PFSK-1 (cell line): ENCODE measurements around the gene C19orf73.

Source experiments
- FOXP2 ChIP-seq: optimal IDR thresholded peaks from 2 replicates; pipeline ENCODE3; 2011; ENCODE audit warnings: borderline replicate concordance, control low read depth, inconsistent platforms; ENCODE audit not compliant: insufficient read depth; ENCODE audit errors: extremely low read length, extremely low read depth
- POLR2AphosphoS5 ChIP-seq: IDR thresholded peaks from 2 replicates; pipeline ENCODE4 v1.6.1; 2012; ENCODE audit warnings: low read depth, mild to moderate bottlenecking, control low read depth, low read length, moderate library complexity
- SIN3A ChIP-seq: IDR thresholded peaks from 2 replicates; pipeline ENCODE4 v1.6.1; 2012; ENCODE audit warnings: mild to moderate bottlenecking, low read length, moderate library complexity, borderline replicate concordance; ENCODE audit not compliant: insufficient read depth
- TAF1 ChIP-seq: IDR thresholded peaks from 2 replicates; pipeline ENCODE4 v1.6.1; 2012; ENCODE audit warnings: low read length, control low read depth, borderline replicate concordance; ENCODE audit not compliant: insufficient read depth
- TF ChIP-seq, protein P1 (sequence below), 2 experiments: IDR thresholded peaks; 2 replicates each; pipeline versions ENCODE4 v1.6.1 to v1.8.0; 2011 to 2012; ENCODE audit warnings: low read depth in 2 of 2, low read length in 2 of 2, control low read depth in 1 of 2, inconsistent platforms in 1 of 2, mild to moderate bottlenecking in 1 of 2, moderate library complexity in 1 of 2; ENCODE audit not compliant: insufficient read depth in 1 of 2

C19orf73 gene

DNA sequence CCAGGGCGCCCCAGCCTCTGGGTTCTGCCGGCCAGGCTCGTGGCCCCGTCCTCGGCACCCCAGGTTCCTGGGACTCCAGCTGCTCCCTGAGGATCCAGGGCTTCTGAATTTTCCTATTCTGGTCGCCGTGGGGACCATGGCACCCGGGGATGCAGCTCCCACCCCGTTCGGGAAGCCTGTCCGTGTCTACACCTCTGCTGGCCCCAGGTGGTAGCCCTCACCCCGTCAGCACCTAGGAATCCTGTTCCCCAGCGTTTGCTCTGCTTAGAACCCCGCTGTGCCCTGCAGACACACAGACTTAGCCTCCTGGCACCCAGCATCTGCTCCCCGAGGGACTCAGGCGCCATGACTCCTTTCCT is 1.4 kb upstream of the C19orf73 start:
- TF ChIP-seq, protein P1, sequence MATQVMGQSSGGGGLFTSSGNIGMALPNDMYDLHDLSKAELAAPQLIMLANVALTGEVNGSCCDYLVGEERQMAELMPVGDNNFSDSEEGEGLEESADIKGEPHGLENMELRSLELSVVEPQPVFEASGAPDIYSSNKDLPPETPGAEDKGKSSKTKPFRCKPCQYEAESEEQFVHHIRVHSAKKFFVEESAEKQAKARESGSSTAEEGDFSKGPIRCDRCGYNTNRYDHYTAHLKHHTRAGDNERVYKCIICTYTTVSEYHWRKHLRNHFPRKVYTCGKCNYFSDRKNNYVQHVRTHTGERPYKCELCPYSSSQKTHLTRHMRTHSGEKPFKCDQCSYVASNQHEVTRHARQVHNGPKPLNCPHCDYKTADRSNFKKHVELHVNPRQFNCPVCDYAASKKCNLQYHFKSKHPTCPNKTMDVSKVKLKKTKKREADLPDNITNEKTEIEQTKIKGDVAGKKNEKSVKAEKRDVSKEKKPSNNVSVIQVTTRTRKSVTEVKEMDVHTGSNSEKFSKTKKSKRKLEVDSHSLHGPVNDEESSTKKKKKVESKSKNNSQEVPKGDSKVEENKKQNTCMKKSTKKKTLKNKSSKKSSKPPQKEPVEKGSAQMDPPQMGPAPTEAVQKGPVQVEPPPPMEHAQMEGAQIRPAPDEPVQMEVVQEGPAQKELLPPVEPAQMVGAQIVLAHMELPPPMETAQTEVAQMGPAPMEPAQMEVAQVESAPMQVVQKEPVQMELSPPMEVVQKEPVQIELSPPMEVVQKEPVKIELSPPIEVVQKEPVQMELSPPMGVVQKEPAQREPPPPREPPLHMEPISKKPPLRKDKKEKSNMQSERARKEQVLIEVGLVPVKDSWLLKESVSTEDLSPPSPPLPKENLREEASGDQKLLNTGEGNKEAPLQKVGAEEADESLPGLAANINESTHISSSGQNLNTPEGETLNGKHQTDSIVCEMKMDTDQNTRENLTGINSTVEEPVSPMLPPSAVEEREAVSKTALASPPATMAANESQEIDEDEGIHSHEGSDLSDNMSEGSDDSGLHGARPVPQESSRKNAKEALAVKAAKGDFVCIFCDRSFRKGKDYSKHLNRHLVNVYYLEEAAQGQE (IDR thresholded peaks at IDR 0.05; ENCODE audit: insufficient read depth in 1 of 2, low read depth in 2 of 2, low read length in 2 of 2): no peak
- TF ChIP-seq POLR2AphosphoS5: no peak
- TF ChIP-seq SIN3A: no peak
- TF ChIP-seq FOXP2: no peak
- TF ChIP-seq TAF1: no peak

DNA sequence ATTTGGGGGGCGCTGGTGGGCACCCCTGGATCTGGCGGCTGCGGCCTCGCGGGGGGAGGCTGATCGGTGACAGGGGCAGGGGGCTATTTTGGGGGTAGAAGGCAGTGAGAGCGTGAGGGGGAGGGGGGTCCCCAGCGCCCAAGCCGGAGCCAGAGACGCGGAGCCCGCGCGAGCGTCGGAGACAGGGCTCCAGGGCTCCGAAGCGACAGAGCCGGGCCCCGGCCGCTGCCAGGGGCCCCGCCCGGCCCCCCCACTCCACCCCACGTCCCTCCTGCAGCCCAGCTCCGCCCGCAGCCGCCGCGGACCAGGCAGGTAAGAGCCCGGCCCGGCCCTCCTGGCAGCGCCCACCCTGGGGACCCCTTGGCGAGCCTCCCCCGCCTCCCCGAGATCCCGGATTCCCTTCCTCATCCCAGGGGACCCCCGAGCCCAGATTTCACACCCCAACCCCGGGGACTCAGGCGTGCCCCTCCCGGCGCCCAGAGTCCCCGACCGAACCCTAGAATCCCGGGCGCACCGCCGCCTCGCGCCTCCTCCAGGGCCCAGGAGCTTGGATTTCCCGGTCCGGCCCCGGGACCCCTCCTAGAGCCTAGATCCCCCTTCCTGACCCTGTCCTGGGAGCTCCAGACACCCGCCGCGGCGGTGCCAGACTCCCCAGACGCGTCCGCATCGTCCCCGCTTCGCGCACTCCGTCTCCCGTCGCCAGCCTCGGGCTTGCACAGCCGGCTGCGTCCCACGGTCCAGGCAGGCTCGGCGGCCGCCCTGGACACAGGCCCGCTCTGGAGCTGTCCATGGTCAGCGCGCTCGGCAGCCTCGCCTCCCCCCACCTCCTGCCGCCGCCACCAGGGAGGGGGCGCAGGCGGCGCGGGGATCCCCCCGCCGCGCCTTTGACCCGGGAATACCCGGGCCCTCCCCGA is 725 bp upstream of the C19orf73 start, which contains the start of gene PPFIA3:
PPFIA3 (plus strand) TSS at position 134 of the 914 bp plus-strand sequence. CDS start 8,330 bp downstream, outside the sequence.
- TF ChIP-seq FOXP2 (peak; percentile 67), TAF1 (no peak), POLR2AphosphoS5 (no peak), SIN3A (peak; percentile 97; the same call in 1 of the 2 replicates)
- TF ChIP-seq, protein P1 (IDR thresholded peaks at IDR 0.05; ENCODE audit: insufficient read depth in 1 of 2, low read depth in 2 of 2, low read length in 2 of 2): peak; percentile 96 to 98

DNA sequence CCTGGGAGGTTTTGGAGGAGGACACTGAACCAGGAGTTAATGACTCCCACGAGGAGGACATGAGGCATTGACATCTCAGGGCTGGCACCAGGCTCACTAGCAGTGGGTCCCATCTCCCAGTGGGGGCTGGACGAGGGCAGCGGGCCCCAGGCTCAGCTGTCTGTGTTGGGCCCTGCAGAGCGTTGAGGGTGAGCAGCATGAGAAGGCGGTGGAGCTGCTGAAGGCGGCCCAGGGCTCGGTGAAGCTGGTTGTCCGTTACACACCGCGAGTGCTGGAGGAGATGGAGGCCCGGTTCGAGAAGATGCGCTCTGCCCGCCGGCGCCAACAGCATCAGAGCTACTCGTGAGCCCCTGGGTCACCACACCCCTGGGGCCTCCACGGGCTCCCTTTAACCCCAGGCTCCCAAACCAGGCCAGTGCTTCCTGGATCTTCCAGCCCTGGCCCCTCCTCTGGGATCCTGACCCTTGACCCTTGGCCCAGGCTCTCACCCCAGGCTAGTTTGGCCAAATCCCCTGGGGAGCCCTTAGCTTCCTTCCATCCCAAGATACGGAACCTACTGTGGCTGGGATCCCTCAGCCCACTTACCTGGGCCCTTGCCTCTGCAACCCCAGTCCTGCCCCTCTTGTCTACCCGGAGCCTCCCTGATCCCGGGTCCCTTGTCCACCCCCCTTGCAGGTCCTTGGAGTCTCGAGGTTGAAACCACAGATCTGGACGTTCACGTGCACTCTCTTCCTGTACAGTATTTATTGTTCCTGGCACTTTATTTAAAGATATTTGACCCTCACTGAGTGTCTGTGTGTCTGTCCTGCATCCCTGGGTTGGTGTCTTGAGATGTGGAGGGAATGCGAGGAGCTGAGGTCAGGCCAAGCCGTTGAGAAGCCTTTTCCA is 1.0 kb downstream of the C19orf73 start:
- TF ChIP-seq, protein P1 (IDR thresholded peaks at IDR 0.05; ENCODE audit: insufficient read depth in 1 of 2, low read depth in 2 of 2, low read length in 2 of 2): no peak

DNA sequence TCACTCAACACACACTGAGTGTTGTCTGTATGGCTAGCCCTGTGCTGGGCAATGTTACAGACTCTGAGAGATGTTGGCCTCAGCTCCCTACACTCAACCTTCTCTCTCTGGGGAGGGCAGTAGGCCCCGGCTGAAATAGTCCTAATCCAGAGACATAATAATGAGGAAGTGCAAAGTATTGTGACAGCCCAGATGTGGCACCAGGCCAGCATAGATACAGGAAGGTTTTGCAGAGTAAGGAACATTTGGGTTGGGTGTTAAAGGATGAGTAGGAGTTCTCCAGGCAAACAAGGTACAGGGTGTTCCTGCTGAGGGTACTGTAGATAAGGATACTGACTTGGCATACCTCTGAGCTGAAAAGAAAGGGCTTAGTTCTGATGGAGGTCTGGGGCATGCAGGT is 2.4 kb downstream of the C19orf73 start:
- TF ChIP-seq TAF1: no peak

DNA sequence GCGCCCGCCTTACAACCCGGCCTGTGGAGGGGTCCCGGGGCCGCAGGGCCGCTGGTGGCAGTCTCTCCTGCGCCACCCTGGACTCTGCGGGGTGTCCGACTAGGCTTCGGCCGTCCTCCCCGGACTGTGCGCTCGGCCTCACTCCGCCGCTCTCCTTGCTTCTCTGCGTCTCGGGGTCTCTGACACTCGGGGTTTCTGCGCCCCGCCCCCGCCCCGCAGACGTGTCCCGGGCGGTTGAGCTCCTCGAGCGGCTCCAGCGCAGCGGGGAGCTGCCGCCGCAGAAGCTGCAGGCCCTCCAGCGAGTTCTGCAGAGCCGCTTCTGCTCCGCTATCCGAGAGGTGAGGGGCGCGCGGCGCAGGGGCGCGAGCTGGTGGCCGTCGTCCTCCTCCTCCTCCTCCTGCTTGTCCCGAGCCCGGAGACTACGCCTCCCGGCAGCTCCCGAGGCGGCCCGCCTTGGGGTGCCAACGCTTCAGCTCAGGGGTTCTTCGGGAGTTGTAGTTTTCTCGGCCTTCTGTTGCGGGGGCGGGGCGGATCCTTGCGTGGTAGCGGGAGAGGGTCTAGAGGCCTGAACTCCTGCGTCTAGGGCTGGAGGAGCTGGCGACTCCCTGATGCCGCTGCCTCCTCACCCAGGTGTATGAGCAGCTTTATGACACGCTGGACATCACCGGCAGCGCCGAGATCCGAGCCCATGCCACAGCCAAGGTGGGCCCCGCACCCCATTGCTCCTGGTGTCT is 4.1 kb downstream of the C19orf73 start:
- no peak for TF ChIP-seq POLR2AphosphoS5
